MG63 (cell line): ENCODE results near the gene FRMD4B. TPM values are rescaled to one million over a fixed set of nuclear protein-coding genes. Genes with fewer than 3 reads are reported as not detected.
"Not testable (repeated sequence)": the region's sequence is repeated elsewhere in the genome, so short reads cannot be mapped to it uniquely, and the experiment has no call there.

Experiments
- DNase-seq: peaks from one replicate; pipeline ENCODE4 v3.0.0-alpha.2; 2020
- H3K27me3 ChIP-seq: fragments of 250-450 bp; sonication (Bioruptor Pico); 2 replicates; pipeline ENCODE4 v1.5.1; 2020; ENCODE audit warnings: mild to moderate bottlenecking, moderate library complexity
- H3K36me3 ChIP-seq: fragments of 250-450 bp; sonication (Bioruptor Pico); 2 replicates; pipeline ENCODE4 v1.5.1; 2020; ENCODE audit warnings: mild to moderate bottlenecking, moderate library complexity
- H3K4me3 ChIP-seq: fragments of 250-450 bp; sonication (Bioruptor Pico); 2 replicates; pipeline ENCODE4 v1.5.1; 2020; ENCODE audit warnings: mild to moderate bottlenecking, moderate library complexity
- H3K9me3 ChIP-seq: fragments of 250-450 bp; sonication (Bioruptor Pico); 2 replicates; pipeline ENCODE4 v1.5.1; 2020; ENCODE audit warnings: mild to moderate bottlenecking, moderate library complexity
- total RNA-seq: library from RNA; depleted of rRNA; stranded (reverse); fragments of >200 nt; shearing (Covaris generic); gene quantifications from 2 replicates; pipeline ENCODE4 v1.2.3, GENCODE V29; 2014; ENCODE audit warnings: low replicate concordance

FRMD4B gene
- total RNA-seq, 1 experiment from 2014 or later, result 5.1 TPM

DNA sequence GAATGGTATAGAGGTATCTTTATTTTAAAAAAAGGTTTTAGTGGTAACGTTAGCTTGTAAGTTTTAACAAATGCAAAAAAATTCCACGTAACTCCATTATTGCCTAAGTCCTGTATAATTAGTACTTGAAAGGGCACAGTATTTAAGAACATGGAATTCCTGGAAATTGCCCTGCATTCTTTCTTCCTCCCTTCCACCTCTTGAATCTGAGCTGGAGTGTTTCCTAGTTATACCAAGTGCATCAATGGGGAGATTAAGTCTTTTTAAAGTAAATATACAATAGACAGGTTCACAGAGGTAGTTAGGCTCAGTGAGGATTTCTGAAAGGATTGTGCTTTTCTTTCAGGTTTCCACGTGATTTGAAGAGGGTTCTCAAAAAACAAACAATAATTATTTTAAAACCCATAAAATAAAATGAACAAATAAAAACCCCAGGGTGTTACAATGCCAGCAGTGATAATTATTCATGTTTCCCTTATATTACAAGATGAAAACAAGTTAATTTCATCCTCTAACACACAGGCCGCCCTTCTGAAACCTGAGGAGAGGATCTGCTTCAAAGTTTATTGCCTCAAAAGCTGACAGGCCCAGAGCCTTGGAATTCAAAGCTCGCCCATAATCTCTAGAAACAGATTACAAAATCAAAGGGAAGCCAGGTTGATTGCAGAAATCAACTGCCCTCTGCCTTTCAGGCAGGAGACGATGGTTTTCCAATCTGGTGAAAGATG lies 134.6 kb downstream of the FRMD4B start:
- Histone ChIP-seq H3K27me3 (no peaks in the 10 kb centered on the region), H3K4me3 (no peak overlapping the region), H3K36me3 (no peaks in the 10 kb centered on the region), H3K9me3 (no peaks in the 10 kb centered on the region)
- no peak for DNase-seq

DNA sequence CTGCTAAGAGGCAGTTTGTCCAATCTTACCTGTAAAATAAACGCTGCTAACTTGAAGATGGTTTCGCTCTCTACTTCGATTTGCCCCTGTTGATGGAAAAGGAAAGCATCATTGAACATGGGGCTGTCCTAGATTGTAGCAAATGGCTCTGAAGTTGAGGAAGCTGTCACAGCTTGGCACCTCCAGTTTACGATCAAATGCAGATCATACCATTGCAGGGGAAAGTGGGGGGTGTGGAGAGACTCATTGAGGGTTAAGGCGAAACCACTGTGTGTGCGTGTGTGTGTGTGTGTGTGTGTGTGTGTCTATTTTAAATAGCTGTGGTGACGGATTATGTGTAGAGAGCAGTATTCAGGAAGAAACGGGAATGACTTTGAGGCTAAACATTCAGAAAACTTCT lies 135.9 kb downstream of the FRMD4B start:
- H3K27me3 ChIP-seq, result no peaks in the 10 kb centered on the region

GRCh38 chr3:69249001-69249400 lies 136.9 kb downstream of the FRMD4B start:
- H3K36me3 ChIP-seq, result no peaks in the 10 kb centered on the region
- H3K27me3 ChIP-seq, result no peaks in the 10 kb centered on the region
- no peaks in the 10 kb centered on the region for H3K9me3 ChIP-seq
- no peak overlapping the region for H3K4me3 ChIP-seq
- no peak for DNase-seq

More for the DNA sequence above, 135.9 kb downstream of the FRMD4B start:
- no peak overlapping the region for H3K4me3 ChIP-seq
- no peak for DNase-seq
- no peaks in the 10 kb centered on the region for H3K9me3 ChIP-seq
- no peaks in the 10 kb centered on the region for H3K36me3 ChIP-seq

GRCh38 chr3:69248436-69248835 lies 137.5 kb downstream of the FRMD4B start:
- DNase-seq, result no peak

GRCh38 chr3:69246612-69247011 lies 139.3 kb downstream of the FRMD4B start:
- no peak for DNase-seq
- Histone ChIP-seq H3K27me3 (no peaks in the 10 kb centered on the region), H3K4me3 (no peak overlapping the region), H3K9me3 (no peaks in the 10 kb centered on the region), H3K36me3 (no peaks in the 10 kb centered on the region)

More at GRCh38 chr3:69248436-69248835, 137.5 kb downstream of the FRMD4B start:
- Histone ChIP-seq H3K36me3 (no peaks in the 10 kb centered on the region), H3K27me3 (no peaks in the 10 kb centered on the region), H3K4me3 (no peak overlapping the region), H3K9me3 (no peaks in the 10 kb centered on the region)

DNA sequence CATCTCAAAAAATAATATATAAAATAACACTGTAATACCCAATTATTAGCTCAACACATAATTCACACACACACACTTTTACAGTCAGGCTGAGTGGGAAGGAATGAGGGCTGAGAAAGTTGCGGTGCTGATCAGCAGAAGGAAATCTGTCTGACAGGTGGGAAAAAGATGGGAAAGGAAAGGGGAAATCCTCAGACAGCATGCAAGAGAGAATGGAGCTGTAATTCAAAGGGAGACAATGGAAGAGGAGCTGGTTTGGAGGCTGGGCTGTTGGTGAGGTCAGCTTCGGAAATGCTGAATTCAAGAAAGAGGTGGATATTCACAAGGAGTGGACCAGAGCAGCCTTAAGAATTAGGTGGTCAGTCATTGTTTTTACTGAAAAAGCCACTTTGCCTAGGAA lies 141.8 kb downstream of the FRMD4B start:
- H3K9me3 ChIP-seq, result no peaks in the 10 kb centered on the region
- no peak overlapping the region for H3K4me3 ChIP-seq
- no peak for DNase-seq
- no peaks in the 10 kb centered on the region for H3K36me3 ChIP-seq
- H3K27me3 ChIP-seq, result no peaks in the 10 kb centered on the region

DNA sequence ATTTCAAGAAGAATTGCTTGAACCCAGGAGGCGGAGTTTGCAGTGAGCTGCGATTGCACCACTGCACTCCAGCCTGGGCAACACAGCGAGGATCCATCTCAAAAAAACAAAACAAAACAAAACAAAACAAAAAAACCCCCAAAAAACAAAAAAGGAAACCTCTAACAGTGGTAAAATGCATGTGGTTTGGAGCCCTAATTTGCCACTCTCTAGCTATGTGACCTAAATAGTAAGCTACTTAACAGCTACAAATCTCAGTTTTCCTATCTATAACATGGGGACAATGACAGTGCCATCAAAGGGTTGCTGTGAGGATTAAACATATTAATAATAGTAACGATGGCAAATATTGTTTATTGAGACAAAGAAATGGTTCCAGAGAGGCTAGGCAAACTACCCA lies 144.1 kb downstream of the FRMD4B start:
- no peak overlapping the region for H3K4me3 ChIP-seq
- H3K36me3 ChIP-seq, result no peaks in the 10 kb centered on the region
- no peaks in the 10 kb centered on the region for H3K27me3 ChIP-seq
- no peak for DNase-seq
- no peaks in the 10 kb centered on the region for H3K9me3 ChIP-seq

DNA sequence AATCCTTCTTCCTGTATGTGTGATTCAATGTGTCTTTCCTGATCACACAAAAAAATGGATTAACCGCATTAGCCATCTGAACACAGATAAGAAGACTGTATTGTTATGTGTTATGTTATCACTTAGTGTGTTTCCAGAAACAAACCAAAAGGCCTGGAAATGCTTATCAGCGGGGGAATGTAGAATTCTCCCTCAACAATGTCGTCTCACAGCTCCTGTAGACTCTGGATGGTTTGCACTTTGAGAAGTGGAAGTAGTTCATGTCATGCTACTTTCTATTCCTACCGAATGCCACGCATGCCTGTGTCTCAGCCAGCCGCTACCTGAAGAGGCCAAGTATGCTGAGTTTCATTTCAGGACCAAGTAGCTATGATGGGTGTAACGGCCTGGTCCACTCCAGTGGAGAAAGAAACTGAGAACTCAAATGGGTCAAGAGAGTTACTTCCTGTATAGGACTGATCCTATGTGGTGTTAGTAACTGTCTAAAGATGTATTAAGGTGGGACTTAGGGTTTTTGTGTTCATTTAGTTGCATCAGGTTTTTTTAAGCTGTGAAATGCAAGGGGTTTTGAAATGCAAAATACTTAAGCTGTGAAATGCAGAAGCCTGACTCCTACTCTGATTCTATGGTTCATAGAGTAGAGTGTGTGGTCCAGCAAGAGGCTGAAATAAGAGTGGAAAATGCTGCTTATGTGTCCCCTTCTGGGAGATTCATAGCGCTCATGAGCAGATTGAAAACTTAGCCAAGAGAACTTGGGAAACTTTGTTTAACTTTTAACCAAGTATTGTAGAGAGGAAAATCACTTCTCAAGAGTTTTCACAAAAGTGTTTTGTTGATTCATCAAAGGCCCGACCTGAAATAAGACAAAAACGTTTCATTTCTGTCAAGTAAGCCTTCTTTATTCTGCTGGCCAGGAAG lies 145.0 kb downstream of the FRMD4B start:
- no peaks in the 10 kb centered on the region for H3K27me3 ChIP-seq
- no peak for DNase-seq

DNA sequence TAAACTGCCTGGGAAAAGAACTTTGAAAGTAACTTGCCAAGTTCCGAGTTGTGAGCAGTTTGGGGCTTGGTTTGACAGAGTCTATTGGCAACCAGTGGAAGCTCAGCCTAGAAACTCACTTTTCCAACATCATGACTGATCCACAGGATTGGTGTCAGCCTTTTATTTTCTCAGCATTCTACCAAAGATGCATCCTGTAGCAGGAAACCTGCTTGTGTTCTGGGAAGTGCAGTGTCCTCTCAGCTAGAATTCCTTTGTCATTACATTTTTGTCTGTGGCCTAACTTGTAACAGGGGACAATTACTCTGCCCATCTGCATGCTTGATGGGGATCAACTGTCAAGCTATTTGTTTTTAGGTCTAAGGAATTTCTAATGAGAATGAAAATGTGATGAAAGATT lies 146.8 kb downstream of the FRMD4B start:
- Histone ChIP-seq H3K36me3 (no peaks in the 10 kb centered on the region), H3K4me3 (no peak overlapping the region), H3K27me3 (no peaks in the 10 kb centered on the region), H3K9me3 (no peaks in the 10 kb centered on the region)
- DNase-seq, result no peak

More for the DNA sequence above, 145.0 kb downstream of the FRMD4B start:
- Histone ChIP-seq H3K36me3 (no peaks in the 10 kb centered on the region), H3K9me3 (no peaks in the 10 kb centered on the region), H3K4me3 (no peak overlapping the region)

DNA sequence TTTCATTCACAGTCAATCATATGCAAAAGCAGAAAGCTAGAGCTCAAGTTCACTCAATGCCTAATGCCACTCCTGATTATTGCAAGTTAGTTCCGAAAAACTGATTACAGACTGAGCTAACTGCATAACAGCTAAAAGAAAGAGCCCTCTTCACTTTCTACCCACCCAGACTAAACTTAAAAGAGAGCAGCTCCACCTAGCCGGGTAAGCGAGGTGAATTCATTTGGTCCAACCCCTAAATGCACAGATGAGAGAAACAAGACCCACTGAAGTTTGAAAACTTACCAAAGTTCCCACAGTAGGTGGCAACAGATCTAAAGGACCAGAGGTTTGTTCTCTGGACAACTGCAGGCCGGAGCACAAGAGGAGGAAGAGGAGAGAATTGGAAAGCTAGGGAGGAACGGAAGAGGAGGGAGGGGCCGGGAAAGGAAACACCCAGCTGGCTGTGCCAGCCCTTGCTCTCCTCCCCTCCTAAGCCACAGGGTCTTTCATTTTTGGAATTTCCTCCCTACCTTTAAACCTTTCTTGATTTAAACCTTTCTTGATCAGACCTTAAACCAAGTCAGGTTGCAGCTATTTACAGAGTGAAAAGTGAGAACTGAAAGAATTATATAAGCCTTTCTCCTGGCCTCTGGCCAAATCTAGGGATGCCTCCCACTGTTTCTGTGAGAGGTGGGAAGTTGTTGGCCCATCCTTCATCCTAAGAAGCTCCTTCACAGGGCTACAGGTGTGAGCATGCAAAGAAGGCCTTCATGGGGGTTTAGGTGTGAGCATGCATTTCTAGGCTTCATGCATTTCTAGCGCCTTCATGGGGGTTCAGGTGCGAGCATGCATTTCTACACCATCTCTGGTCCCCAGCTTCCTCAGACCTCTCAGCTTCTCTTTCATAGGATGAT lies 148.8 kb downstream of the FRMD4B start:
- no peaks in the 10 kb centered on the region for H3K36me3 ChIP-seq
- H3K27me3 ChIP-seq, result no peaks in the 10 kb centered on the region
- no peaks in the 10 kb centered on the region for H3K9me3 ChIP-seq
- no peak for DNase-seq
- no peak overlapping the region for H3K4me3 ChIP-seq

- no peaks in the 10 kb centered on the region for H3K27me3 ChIP-seq
- H3K36me3 ChIP-seq, result no peaks in the 10 kb centered on the region
- H3K4me3 ChIP-seq, result no peak overlapping the region
- H3K9me3 ChIP-seq, result no peaks in the 10 kb centered on the region
- DNase-seq, result no peak
These were observed 150.0 kb downstream of the FRMD4B start for GRCh38 chr3:69235882-69236281.

DNA sequence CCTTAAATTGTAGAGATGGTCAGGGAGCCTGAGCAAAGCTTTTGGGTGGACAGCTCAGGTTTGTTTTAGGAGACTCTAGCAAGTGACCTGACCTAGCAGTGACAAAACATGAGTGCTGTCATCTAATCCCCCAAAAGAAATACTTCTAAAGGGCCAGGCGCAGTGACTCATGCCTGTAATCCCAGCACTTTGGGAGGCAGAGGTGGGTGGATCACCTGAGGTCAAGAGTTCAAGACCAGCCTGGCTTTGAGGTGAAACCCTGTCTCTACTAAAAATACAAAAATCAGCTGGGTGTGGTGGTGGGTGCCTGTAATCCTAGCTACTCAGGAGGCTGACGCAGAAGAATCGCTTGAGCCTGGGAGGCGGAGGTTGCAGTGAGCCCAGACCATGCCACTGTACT lies 150.7 kb downstream of the FRMD4B start:
- H3K27me3 ChIP-seq, H3K4me3 ChIP-seq, DNase-seq, H3K9me3 ChIP-seq, H3K36me3 ChIP-seq: not testable (repeated sequence)

DNA sequence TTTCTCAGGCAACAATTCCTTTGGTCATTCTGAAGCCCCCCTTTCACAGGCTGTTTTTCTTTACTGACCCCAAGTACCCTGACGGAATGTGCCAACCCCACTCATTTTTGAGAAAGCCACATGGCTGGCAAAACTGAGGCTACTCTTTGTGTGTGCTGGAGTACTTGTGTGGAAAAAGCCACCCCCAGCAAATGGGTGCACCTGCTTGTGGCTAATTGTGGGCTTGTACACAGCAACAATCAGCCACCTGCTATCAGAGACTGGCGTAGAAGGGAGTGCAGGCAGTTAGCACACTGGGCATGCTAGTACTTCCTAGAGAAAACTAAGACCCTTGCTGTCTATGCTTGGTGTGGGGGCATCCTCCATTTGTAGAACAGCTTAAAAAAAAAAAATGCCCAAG lies 153.4 kb downstream of the FRMD4B start:
- H3K4me3 ChIP-seq, result no peak overlapping the region
- no peaks in the 10 kb centered on the region for H3K9me3 ChIP-seq
- H3K36me3 ChIP-seq, result no peaks in the 10 kb centered on the region
- DNase-seq, result no peak
- H3K27me3 ChIP-seq, result no peaks in the 10 kb centered on the region

DNA sequence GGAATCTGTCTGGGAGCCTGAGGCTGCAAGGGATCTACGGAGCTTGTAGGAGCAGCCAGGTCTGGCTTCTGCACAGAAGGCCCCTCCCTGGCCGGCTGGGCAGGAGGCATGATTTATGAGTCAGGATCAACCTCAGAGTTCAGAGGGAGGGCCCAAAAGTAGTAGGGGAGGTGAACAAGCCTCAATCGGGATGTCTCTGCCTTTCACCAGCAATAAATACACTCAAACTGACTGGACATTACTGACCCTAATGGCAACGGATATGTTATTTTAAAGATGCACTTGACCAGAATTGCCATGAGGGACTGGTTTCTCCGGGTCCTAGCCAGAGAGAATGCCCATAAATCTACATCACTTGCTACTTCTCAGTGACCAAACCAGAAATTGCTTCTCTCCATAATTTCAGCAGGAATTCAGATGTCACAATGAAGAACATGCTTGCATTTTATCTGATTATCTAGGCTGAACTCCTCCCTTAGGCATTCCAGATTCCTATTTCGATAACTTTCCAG lies 153.9 kb downstream of the FRMD4B start:
- Histone ChIP-seq H3K27me3 (no peaks in the 10 kb centered on the region), H3K4me3 (no peak overlapping the region), H3K9me3 (no peaks in the 10 kb centered on the region), H3K36me3 (no peaks in the 10 kb centered on the region)
- DNase-seq, result peak; percentile 10

GRCh38 chr3:69226071-69226470 lies 159.8 kb downstream of the FRMD4B start:
- no peak for DNase-seq
- no peak overlapping the region for H3K4me3 ChIP-seq
- H3K27me3 ChIP-seq, result no peaks in the 10 kb centered on the region
- H3K9me3 ChIP-seq, result no peaks in the 10 kb centered on the region
- H3K36me3 ChIP-seq, result no peaks in the 10 kb centered on the region

GRCh38 chr3:69219101-69219708 lies 166.7 kb downstream of the FRMD4B start:
- H3K27me3 ChIP-seq, result no peaks in the 10 kb centered on the region
- no peak for DNase-seq

More at GRCh38 chr3:69219101-69219708, 166.7 kb downstream of the FRMD4B start:
- Histone ChIP-seq H3K36me3 (no peaks in the 10 kb centered on the region), H3K9me3 (no peaks in the 10 kb centered on the region), H3K4me3 (no peak overlapping the region)
